ENCODE results near the gene EGFLAM. TPM values are rescaled to one million over a fixed set of nuclear protein-coding genes. Genes with fewer than 3 reads are reported as not detected.

The EGFLAM gene
- total RNA-seq, 1 experiment from 2014 or later, result 0.33 TPM

GRCh38 chr5:38417658-38418017 lies 159.3 kb downstream of the EGFLAM start:
- Mint-ChIP-seq H3K27ac (peak overlapping the region in 1 of 3 experiments; percentile 75; a peak in 2 of 7 replicates), H3K4me1 (peaks cover 20 to 23% of the 10 kb centered on the region in 2 experiments), H3K9me3 (no peaks in the 10 kb centered on the region), H3K27me3 (ENCODE audit: low read depth) (peaks cover 5% of the 10 kb centered on the region; the same call in 1 of the 2 replicates), H3K36me3 (ENCODE audit: insufficient read depth in 1 of 3, low read depth in 3 of 3) (no peaks in the 10 kb centered on the region), H3K4me3 (no peak overlapping the region)
- Histone ChIP-seq H3K4me2 (ENCODE audit: insufficient read depth, insufficient read length, low read length) (no peak overlapping the region), H2BK12ac (ENCODE audit: insufficient read length, low read depth, low read length) (no peak overlapping the region), H3K27ac (ENCODE audit: insufficient read length, low read depth, low read length) (no peak overlapping the region), H3K23me2 (ENCODE audit: insufficient read length, low read depth, low read length, poor library complexity, severe bottlenecking) (no peaks in the 10 kb centered on the region), H2AFZ (ENCODE audit: low read length) (no peak overlapping the region), H3K4ac (ENCODE audit: low read depth, low read length) (no peak overlapping the region), H3T11ph (ENCODE audit: low read length) (no peak overlapping the region), H3K14ac (ENCODE audit: insufficient read depth, low read length) (no peak overlapping the region), H4K91ac (ENCODE audit: insufficient read length, low read depth, low read length) (no peak overlapping the region), H3K23ac (ENCODE audit: insufficient read length, low read depth, low read length) (no peak overlapping the region), H4K8ac (replicated peaks; ENCODE audit: insufficient read length, low read depth, low read length) (no peak overlapping the region), H3K27me3 (ENCODE audit: insufficient read depth, low read length) (no peaks in the 10 kb centered on the region), H2BK5ac (ENCODE audit: insufficient read length, low read length) (no peak overlapping the region), H3K4me1 (ENCODE audit: insufficient read depth, low read length) (0 out of 2 replicates have a peak, but pooled peaks cover 6% of the 10 kb centered on the region), H2AK5ac (ENCODE audit: insufficient read length, low read length) (no peak overlapping the region), H2BK15ac (ENCODE audit: low read depth, low read length) (no peak overlapping the region), H2BK20ac (ENCODE audit: low read depth, low read length, poor library complexity, severe bottlenecking) (no peak overlapping the region), H3K9me3 (ENCODE audit: control insufficient read depth, low read depth, low read length) (no peaks in the 10 kb centered on the region), H3K18ac (ENCODE audit: insufficient read length, low read depth, low read length) (no peak overlapping the region), H4K20me1 (ENCODE audit: control insufficient read depth, insufficient read depth, insufficient read length) (no peaks in the 10 kb centered on the region), H2BK120ac (ENCODE audit: low read depth, low read length, poor library complexity, severe bottlenecking) (no peak overlapping the region), H3K79me1 (ENCODE audit: insufficient read depth, low read depth, low read length, poor library complexity, severe bottlenecking) (no peaks in the 10 kb centered on the region), H3K79me2 (ENCODE audit: insufficient read depth, low read length) (no peaks in the 10 kb centered on the region), H4K5ac (ENCODE audit: insufficient read length, low read depth, low read length) (no peak overlapping the region), H3K9ac (ENCODE audit: extremely low read depth, insufficient read length, low read length) (no peak overlapping the region), H3K56ac (ENCODE audit: insufficient read length, low read depth, low read length) (no peak overlapping the region)
- no peak for DNase-seq
- TF ChIP-seq, protein P1, sequence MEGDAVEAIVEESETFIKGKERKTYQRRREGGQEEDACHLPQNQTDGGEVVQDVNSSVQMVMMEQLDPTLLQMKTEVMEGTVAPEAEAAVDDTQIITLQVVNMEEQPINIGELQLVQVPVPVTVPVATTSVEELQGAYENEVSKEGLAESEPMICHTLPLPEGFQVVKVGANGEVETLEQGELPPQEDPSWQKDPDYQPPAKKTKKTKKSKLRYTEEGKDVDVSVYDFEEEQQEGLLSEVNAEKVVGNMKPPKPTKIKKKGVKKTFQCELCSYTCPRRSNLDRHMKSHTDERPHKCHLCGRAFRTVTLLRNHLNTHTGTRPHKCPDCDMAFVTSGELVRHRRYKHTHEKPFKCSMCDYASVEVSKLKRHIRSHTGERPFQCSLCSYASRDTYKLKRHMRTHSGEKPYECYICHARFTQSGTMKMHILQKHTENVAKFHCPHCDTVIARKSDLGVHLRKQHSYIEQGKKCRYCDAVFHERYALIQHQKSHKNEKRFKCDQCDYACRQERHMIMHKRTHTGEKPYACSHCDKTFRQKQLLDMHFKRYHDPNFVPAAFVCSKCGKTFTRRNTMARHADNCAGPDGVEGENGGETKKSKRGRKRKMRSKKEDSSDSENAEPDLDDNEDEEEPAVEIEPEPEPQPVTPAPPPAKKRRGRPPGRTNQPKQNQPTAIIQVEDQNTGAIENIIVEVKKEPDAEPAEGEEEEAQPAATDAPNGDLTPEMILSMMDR (conservative IDR thresholded peaks at IDR 0.05), result no peak
- WGBS (ENCODE audit: extremely low coverage, insufficient read length, low lambda C conversion rate), result no CpG with 5 or more reads among the region's 5 CpGs
